ENCODE data around the gene MGAT5. TPM values are rescaled to one million over a fixed set of nuclear protein-coding genes. Genes with fewer than 3 reads are reported as not detected.

The MGAT5 gene
- total RNA-seq, 4 donors from 2014 or later = 10.3 to 53.2 (median 27.0) TPM

- no peaks in the 10 kb centered on the region for H3K27me3 ChIP-seq
- H3K36me3 ChIP-seq = no peaks in the 10 kb centered on the region
- H3K9me3 ChIP-seq = no peaks in the 10 kb centered on the region
- H3K4me1 ChIP-seq = no peaks in the 10 kb centered on the region
- intact Hi-C loops (cut with DNase I; ENCODE audit: low total_unique reads) = no loop called here
- H3K4me3 ChIP-seq = no peak overlapping the region
- no peak for DNase-seq
- H3K27ac ChIP-seq = no peak overlapping the region
- TF ChIP-seq POLR2A (IDR thresholded peaks at IDR 0.05) (no peak), CTCF (IDR thresholded peaks at IDR 0.05) (no peak)
Observed at GRCh38 chr2:134482131-134482723, 228.4 kb downstream of the MGAT5 start.

GRCh38 chr2:134482766-134483340 is 229.0 kb downstream of the MGAT5 start:
- Histone ChIP-seq H3K27me3 (no peaks in the 10 kb centered on the region), H3K27ac (no peak overlapping the region), H3K36me3 (no peaks in the 10 kb centered on the region), H3K4me1 (no peaks in the 10 kb centered on the region), H3K9me3 (no peaks in the 10 kb centered on the region), H3K4me3 (no peak overlapping the region)
- TF ChIP-seq CTCF (IDR thresholded peaks at IDR 0.05) = no peak
- TF ChIP-seq POLR2A (IDR thresholded peaks at IDR 0.05) = no peak
- DNase-seq = no peak
- intact Hi-C loops (cut with DNase I; ENCODE audit: low total_unique reads) = no loop called here

GRCh38 chr2:134489732-134490384 is 236.0 kb downstream of the MGAT5 start:
- no peaks in the 10 kb centered on the region for H3K27me3 ChIP-seq
- H3K4me3 ChIP-seq = no peak overlapping the region
- no peaks in the 10 kb centered on the region for H3K36me3 ChIP-seq
- TF ChIP-seq POLR2A (IDR thresholded peaks at IDR 0.05) = no peak
- no peak for TF ChIP-seq CTCF (IDR thresholded peaks at IDR 0.05)
- no peaks in the 10 kb centered on the region for H3K4me1 ChIP-seq
- intact Hi-C loops (cut with DNase I; ENCODE audit: low total_unique reads) = no loop called here
- H3K27ac ChIP-seq = no peak overlapping the region
- no peaks in the 10 kb centered on the region for H3K9me3 ChIP-seq
- DNase-seq = no peak

- H3K4me1 ChIP-seq = no peaks in the 10 kb centered on the region
- no peaks in the 10 kb centered on the region for H3K27me3 ChIP-seq
- no peak overlapping the region for H3K27ac ChIP-seq
- no peak overlapping the region for H3K4me3 ChIP-seq
- intact Hi-C loops (cut with DNase I; ENCODE audit: low total_unique reads) = no loop called here
- DNase-seq = no peak
- H3K9me3 ChIP-seq = no peaks in the 10 kb centered on the region
- no peaks in the 10 kb centered on the region for H3K36me3 ChIP-seq
- TF ChIP-seq CTCF (IDR thresholded peaks at IDR 0.05) = no peak
- TF ChIP-seq POLR2A (IDR thresholded peaks at IDR 0.05) = no peak
Observed at GRCh38 chr2:134490559-134490958, 236.7 kb downstream of the MGAT5 start.

- H3K4me1 ChIP-seq = no peaks in the 10 kb centered on the region
- H3K27ac ChIP-seq = no peak overlapping the region
- no peak for TF ChIP-seq CTCF (IDR thresholded peaks at IDR 0.05)
- no peak for TF ChIP-seq POLR2A (IDR thresholded peaks at IDR 0.05)
- no peak overlapping the region for H3K4me3 ChIP-seq
- no peaks in the 10 kb centered on the region for H3K27me3 ChIP-seq
- DNase-seq = no peak
- no peaks in the 10 kb centered on the region for H3K36me3 ChIP-seq
- H3K9me3 ChIP-seq = no peaks in the 10 kb centered on the region
- intact Hi-C loops (cut with DNase I; ENCODE audit: low total_unique reads) = no loop called here
Observed at GRCh38 chr2:134491022-134491421, 237.2 kb downstream of the MGAT5 start.

Data from uterus (tissue), 4 donors.